ENCODE data around the gene MRNIP. TPM values are rescaled to one million over a fixed set of nuclear protein-coding genes. Genes with fewer than 3 reads are reported as not detected.
A peak's percentile ranks its signal among the peaks of the same experiment; 100 is the strongest.

Gene MRNIP
- total RNA-seq (10 to 100 TPM in 1 of 2 donors, 1 to 10 TPM in 1; 5.4 to 12.0 TPM), polyA plus RNA-seq (1 to 10 TPM; 7.1 to 7.6 TPM)

DNA sequence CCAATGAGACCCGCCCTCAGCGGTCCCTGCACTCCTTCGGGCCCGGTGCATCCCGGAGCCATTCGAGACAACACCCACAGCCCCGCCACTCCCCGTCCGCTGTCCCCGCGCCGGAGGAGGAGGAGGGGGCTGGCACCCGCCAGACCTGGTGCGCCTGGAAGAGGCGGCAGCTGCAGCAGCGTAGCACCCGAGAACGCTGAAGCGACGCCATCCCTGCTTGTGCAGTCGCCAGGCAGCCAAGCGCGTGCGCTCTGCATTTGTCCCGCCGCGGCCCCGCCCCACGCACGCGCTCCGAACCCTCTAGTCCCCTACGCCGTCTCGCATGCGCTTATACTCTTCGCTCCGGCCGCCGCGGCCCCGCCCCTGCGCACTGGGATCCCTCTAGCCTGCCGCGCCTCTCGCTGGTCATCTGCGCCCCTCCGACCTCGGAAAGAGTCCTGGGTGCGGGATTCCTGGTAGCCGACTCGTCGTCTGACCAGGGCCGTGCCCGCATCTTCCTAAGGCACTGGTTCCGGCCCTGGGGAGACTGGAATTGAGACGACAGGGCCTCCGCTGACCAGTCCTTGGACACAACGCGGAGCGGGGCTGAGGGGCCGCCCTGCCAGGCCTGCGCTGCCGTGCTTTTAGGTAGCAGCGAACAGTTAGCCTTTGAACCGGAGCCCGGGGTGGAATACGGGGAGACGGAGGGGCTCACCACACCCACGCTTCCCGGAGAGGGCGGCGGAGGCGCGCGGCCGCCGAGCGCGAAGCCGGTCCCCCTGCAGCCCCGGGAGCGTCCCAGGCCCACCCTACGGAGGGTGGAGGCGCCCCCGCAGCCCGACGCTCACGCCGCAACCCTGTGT lies at the start of gene MRNIP:
Gene MRNIP, minus strand, starts transcription at position 232 of the 842 bp plus-strand sequence. Its CDS starts 21 bp downstream, at position 211.
- Histone ChIP-seq H3K9me3 (ENCODE audit: control insufficient read depth in 4 of 4, low read length in 3 of 4) (no peaks in the 10 kb centered on the region), H3K4me1 (ENCODE audit: control insufficient read depth in 4 of 4, insufficient read depth in 4 of 4, low read length in 3 of 4) (peaks cover 0 to 7% (median 3%) of the 10 kb centered on the region in 4 donors), H3K27me3 (ENCODE audit: control insufficient read depth in 4 of 4, insufficient read depth in 4 of 4, low read length in 3 of 4) (no peaks in the 10 kb centered on the region), H3K9ac (ENCODE audit: low read depth in 1 of 2, low read length in 2 of 2) (peak within 1 kb of the TSS; percentile 52 to 72), H3K27ac (ENCODE audit: low read depth in 1 of 2, low read length in 2 of 2) (peak within 1 kb of the TSS; percentile 78 to 88), H3K36me3 (ENCODE audit: control insufficient read depth in 4 of 4, insufficient read depth in 3 of 4, low read depth in 1 of 4, low read length in 3 of 4) (peaks cover 6 to 17% (median 6%) of the 10 kb centered on the region in 4 donors), H3K4me3 (ENCODE audit: low read depth in 1 of 3, low read length in 3 of 3) (peak within 1 kb of the TSS; percentile 66 to 91 (median 91))
- under 1% methylated on average over 90 of the region's 90 CpGs for WGBS
- peak; percentile 91 for DNase-seq (ENCODE audit: low spot score)
- peak; percentile 29 to 46 for TF ChIP-seq RXRA (IDR thresholded peaks at IDR 0.05)
- TF ChIP-seq RAD21 (IDR thresholded peaks at IDR 0.05) = peak; percentile 68 to 76
- TF ChIP-seq FOXA1 (IDR thresholded peaks at IDR 0.05) = peak; percentile 38
- TF ChIP-seq CTCF (IDR thresholded peaks at IDR 0.05; ENCODE audit: low read depth, low read length, missing input control) = no peak
- peak; percentile 90 for TF ChIP-seq REST (IDR thresholded peaks at IDR 0.05)
- TF ChIP-seq YY1 (IDR thresholded peaks at IDR 0.05) = peak; percentile 92
- no peak for TF ChIP-seq JUND (IDR thresholded peaks at IDR 0.05)
- TF ChIP-seq SP1 (IDR thresholded peaks at IDR 0.05) = peak; percentile 58
- peak; percentile 29 for TF ChIP-seq FOXA2 (IDR thresholded peaks at IDR 0.05)
- no peak for TF ChIP-seq EGR1 (IDR thresholded peaks at IDR 0.05; ENCODE audit: low read depth in 2 of 2)
- TF ChIP-seq TAF1 (conservative IDR thresholded peaks at IDR 0.05) = peak; percentile 76
- TF ChIP-seq HNF4G (IDR thresholded peaks at IDR 0.05) = no peak
- no peak for TF ChIP-seq MAX (IDR thresholded peaks at IDR 0.05)
- no peak for TF ChIP-seq ATF3 (IDR thresholded peaks at IDR 0.05)
- no peak for TF ChIP-seq NR2F2 (IDR thresholded peaks at IDR 0.05)
- TF ChIP-seq ZBTB33 (IDR thresholded peaks at IDR 0.05) = no peak
- TF ChIP-seq GABPA (IDR thresholded peaks at IDR 0.05 in 1 of 2, conservative IDR thresholded peaks at IDR 0.05 in 1 of 2) = peak in 1 of 2 donors; percentile 14
- peak; percentile 4 to 48 for TF ChIP-seq HNF4A (conservative IDR thresholded peaks at IDR 0.05)
